Measurements from ENCODE around the gene RGL3. TPM values are rescaled to one million over a fixed set of nuclear protein-coding genes. Genes with fewer than 3 reads are reported as not detected.

RGL3 gene
- total and polyA plus RNA-seq, 2 of the 4 experiments (the other 2 are of a cell fraction), result 0.18 to 0.62 TPM

- no peak for ATAC-seq (ENCODE audit: low read depth)
- H3K79me1 ChIP-seq (ENCODE audit: low read depth in 1 of 2, low read length in 2 of 2), result no peaks in the 10 kb centered on the region
- no peak overlapping the region for H2AK5ac ChIP-seq (ENCODE audit: low read depth, low read length)
- TF ChIP-seq MXI1 (IDR thresholded peaks at IDR 0.05; ENCODE audit: borderline replicate concordance, low read depth, low read length) (no peak), NFE2L2 (IDR thresholded peaks at IDR 0.05; ENCODE audit: low read depth, low read length) (no peak), CHD1 (IDR thresholded peaks at IDR 0.05; ENCODE audit: low read depth, low read length) (no peak), RAD21 (IDR thresholded peaks at IDR 0.05; ENCODE audit: low read length) (0 out of 2 replicates have a peak, but pooled peaks have one; percentile 7), RFX5 (IDR thresholded peaks at IDR 0.05; ENCODE audit: low read depth, low read length) (no peak), RCOR1 (IDR thresholded peaks at IDR 0.05; ENCODE audit: insufficient replicate concordance, low read length) (no peak), BHLHE40 (IDR thresholded peaks at IDR 0.05; ENCODE audit: low read depth, low read length) (no peak), MAZ (IDR thresholded peaks at IDR 0.05; ENCODE audit: borderline replicate concordance, low read depth, low read length) (no peak), SMC3 (IDR thresholded peaks at IDR 0.05; ENCODE audit: low read depth, low read length) (0 out of 2 replicates have a peak, but pooled peaks have one; percentile 9), MAFK (IDR thresholded peaks at IDR 0.05; ENCODE audit: low read depth, low read length) (no peak), POLR2A (IDR thresholded peaks at IDR 0.05; ENCODE audit: low read depth, low read length) (no peak), CEBPB (IDR thresholded peaks at IDR 0.05; ENCODE audit: low read depth, low read length) (no peak), FOS (IDR thresholded peaks at IDR 0.05; ENCODE audit: low read depth, low read length) (no peak)
- TF ChIP-seq, protein P1, sequence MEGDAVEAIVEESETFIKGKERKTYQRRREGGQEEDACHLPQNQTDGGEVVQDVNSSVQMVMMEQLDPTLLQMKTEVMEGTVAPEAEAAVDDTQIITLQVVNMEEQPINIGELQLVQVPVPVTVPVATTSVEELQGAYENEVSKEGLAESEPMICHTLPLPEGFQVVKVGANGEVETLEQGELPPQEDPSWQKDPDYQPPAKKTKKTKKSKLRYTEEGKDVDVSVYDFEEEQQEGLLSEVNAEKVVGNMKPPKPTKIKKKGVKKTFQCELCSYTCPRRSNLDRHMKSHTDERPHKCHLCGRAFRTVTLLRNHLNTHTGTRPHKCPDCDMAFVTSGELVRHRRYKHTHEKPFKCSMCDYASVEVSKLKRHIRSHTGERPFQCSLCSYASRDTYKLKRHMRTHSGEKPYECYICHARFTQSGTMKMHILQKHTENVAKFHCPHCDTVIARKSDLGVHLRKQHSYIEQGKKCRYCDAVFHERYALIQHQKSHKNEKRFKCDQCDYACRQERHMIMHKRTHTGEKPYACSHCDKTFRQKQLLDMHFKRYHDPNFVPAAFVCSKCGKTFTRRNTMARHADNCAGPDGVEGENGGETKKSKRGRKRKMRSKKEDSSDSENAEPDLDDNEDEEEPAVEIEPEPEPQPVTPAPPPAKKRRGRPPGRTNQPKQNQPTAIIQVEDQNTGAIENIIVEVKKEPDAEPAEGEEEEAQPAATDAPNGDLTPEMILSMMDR (conservative IDR thresholded peaks at IDR 0.05; ENCODE audit: low read depth, low read length), result peak; percentile 35
- BruUV-seq (replicated peaks), result no TSS peak
- no peaks in the 10 kb centered on the region; the same call in 1 of the 2 replicates for H3K27me3 ChIP-seq (ENCODE audit: control insufficient read depth, insufficient read depth, low read length)
- H3K36me3 ChIP-seq (ENCODE audit: control insufficient read depth, insufficient read depth, low read length), result peaks cover 12% of the 10 kb centered on the region
- H2AK9ac ChIP-seq (replicated peaks; ENCODE audit: low read depth, low read length, poor library complexity), result no peak overlapping the region
- in situ Hi-C loops (cut with MboI; ENCODE audit: low sequenced_read_pairs), result no loop called here
- H3K27ac ChIP-seq (ENCODE audit: insufficient read depth, low read length), result no peak overlapping the region
- H3K9me1 ChIP-seq (ENCODE audit: insufficient read depth, low read length), result no peaks in the 10 kb centered on the region
- H3K23ac ChIP-seq (ENCODE audit: low read depth, low read length), result no peak overlapping the region
- no peak overlapping the region for H2BK120ac ChIP-seq (ENCODE audit: low read depth, low read length)
- no peak overlapping the region for H4K5ac ChIP-seq (ENCODE audit: low read depth, low read length)
- POLR2A ChIA-PET (ENCODE audit: unreplicated experiment), result no interaction called here
- H4K8ac ChIP-seq (ENCODE audit: low read depth in 2 of 2, low read length in 2 of 2), result peak overlapping the region in 1 of 2 experiments; percentile 63; a peak in 1 of 4 replicates
- CTCF ChIA-PET, result interaction anchor here (0.6 kb wide), 1 partner anchor 345 kb away, joined by 3 read pairs; no protein-coding TSS in a partner anchor
- intact Hi-C loops (cut with micrococcal nuclease), result no loop called here
- H3K4me1 ChIP-seq (ENCODE audit: control insufficient read depth, insufficient read depth, low read length), result no peaks in the 10 kb centered on the region; the same call in 1 of the 2 replicates
- no peak overlapping the region for H3K4me2 ChIP-seq (ENCODE audit: low read depth, low read length)
- no peak overlapping the region for H3K14ac ChIP-seq (replicated peaks; ENCODE audit: low read depth, low read length)
- H3K9ac ChIP-seq (ENCODE audit: low read depth, low read length), result no peak overlapping the region
- no peaks in the 10 kb centered on the region for H3K9me3 ChIP-seq (ENCODE audit: control insufficient read depth, insufficient read depth, low read length)
- no peak overlapping the region for H3K4ac ChIP-seq (ENCODE audit: low read depth, low read length)
- H4K91ac ChIP-seq (ENCODE audit: insufficient read depth, low read depth, low read length), result no peak overlapping the region
- no peak overlapping the region for H3K18ac ChIP-seq (ENCODE audit: low read depth, low read length)
- H2BK15ac ChIP-seq (ENCODE audit: low read depth, low read length), result no peak overlapping the region
- no peaks in the 10 kb centered on the region for H4K20me1 ChIP-seq (ENCODE audit: insufficient read depth, low read length)
- no peak overlapping the region for H3K4me3 ChIP-seq (ENCODE audit: insufficient read depth, low read depth, low read length)
- no peak for DNase-seq
- no peak overlapping the region for H2BK5ac ChIP-seq (ENCODE audit: low read depth, low read length, poor library complexity, severe bottlenecking)
- H3K56ac ChIP-seq (ENCODE audit: extremely low read depth, insufficient read depth, low read length), result no peak overlapping the region
- dilution Hi-C loops (cut with HindIII; ENCODE audit: low sequenced_read_pairs, unreplicated experiment), result no loop called here
- WGBS, 2 experiments (ENCODE audit: extremely low coverage in 2 of 2, insufficient read length in 1 of 2), result 92% methylated on average over 11 of the region's 27 CpGs; no CpG with 5 or more reads in 1 of the 2 experiments
- peak overlapping the region; percentile 19 for H2AFZ ChIP-seq (replicated peaks; ENCODE audit: low read length, poor library complexity)
- H2BK20ac ChIP-seq (ENCODE audit: low read depth, low read length), result no peak overlapping the region
These were observed 34.6 kb upstream of the RGL3 start for GRCh38 chr19:11453468-11454341.

Measured in IMR-90 (cell line).